GM11168 (cell line): ENCODE results near the gene CD274.
"Not testable (repeated sequence)": the region's sequence is repeated elsewhere in the genome, so short reads cannot be mapped to it uniquely, and the experiment has no call there.

Experiments used
- in situ Hi-C: fragments of 300-500 bp; cut with MboI; formaldehyde crosslinking; loops from one replicate; pipeline ENCODE4 v1.12.0; 2022; ENCODE audit warnings: low sequenced_read_pairs; ENCODE audit not compliant: unreplicated experiment

The CD274 gene

DNA sequence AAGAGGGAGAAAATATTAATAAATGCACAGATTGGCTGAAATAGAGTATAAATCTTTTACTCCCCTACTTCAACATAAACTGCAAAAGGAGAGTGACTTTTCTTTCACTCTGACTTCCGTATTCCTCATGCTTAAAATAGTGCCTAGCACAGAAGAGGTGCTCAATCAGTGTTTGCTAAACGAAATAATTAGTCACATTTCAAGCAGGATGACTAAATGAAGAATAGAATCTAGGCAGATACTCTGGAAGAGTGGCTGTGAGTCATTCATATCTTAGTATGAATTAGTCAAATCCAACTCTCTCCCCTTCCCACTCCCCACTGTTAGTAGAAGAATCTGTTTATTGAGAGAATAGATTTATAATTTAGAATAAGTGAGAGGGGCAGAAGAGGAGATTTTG is 4.8 kb downstream of the CD274 start:
- in situ Hi-C loops, result loop anchor here (5.0 kb wide), 1 partner anchor 137 kb away; no protein-coding TSS in a partner anchor

DNA sequence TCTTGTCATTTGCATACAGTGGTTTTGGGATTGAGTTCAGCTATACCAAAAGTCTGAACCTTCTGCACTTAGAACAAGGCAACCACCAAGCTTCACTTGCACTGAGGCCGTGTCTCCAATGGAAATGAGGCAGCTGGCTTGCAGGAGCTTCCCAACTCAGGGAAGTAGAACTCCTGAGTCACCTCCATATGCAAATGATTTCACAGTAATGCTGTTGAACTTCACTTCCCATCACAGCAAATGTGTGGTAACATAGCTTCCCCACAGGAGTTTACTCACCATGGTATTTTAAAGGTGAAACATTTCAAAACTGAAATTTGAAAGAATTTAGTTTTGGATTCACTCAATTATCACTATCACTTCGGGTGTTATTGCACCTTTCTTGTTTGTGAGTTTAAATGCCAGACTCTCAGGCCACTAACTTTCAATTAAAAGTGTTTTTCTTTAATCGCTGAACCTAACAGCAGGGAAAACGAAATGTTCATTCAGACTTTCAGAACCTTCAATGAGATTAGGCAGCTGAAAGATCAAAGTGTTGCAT is 9.0 kb downstream of the CD274 start:
- in situ Hi-C loops, result loop anchor here (5.0 kb wide), 1 partner anchor 133 kb away; no protein-coding TSS in a partner anchor

DNA sequence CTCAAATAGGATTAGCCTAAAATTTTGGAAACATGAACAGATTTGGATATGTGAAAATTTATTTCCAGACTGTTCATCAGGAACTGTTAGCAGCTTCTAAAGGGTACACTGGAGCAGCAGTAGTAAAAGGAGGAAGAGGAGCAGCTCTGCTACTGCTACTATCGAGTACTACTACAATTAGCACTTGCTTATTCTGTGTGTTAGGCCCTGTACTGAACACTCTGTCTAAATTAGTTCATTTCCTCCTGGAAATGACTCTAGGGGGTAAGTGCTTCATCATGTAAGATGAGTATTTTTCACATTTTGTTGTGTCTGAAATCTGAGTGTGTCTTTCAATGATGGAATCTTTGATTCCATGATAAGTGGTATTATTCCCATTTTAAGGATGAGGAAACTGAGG is 9.8 kb downstream of the CD274 start:
- in situ Hi-C loops, result no loop called here

DNA sequence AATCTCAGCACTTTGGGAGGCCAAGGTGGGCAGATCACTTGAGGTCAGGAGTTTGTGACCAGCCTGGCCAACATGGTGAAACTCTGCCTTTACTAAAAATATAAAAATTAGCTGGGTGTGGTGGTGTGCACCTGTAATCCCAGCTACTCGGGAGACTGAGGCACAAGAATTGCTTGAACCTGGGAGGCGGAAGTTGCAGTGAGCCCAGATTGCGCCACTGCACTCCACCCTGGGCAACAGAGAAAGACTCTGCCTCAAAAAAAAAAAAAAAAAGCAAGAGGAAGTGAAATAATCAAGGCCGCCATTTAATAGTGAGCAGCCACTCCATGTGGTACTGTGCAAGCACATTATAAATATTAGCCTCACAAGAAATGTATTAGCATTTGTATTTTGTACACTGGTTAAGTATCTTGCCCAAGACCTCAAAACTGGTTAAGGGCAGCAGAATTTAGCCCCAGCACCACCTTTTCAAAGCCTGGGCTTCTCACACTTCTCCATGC is 14.5 kb downstream of the CD274 start:
- in situ Hi-C loops, result not testable (repeated sequence)

- in situ Hi-C loops, result no loop called here
Observed at GRCh38 chr9:5466005-5466404, 15.7 kb downstream of the CD274 start.

DNA sequence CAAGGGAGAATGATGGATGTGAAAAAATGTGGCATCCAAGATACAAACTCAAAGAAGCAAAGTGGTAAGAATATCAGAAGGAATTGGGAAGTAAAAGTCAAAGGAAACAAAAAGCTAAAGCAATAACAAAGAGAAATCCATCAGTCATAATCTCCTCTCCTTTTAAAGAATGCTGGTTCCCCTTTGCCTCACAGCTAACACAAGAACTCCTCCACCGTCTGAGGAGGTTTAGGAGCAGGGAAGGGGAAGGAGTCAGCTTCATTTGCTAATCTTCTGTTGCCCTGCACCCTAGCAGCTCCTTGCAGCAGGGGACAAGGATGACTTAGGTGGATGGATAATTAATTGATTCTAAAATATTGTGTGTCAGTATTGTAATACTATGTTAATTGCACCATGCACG is 16.4 kb downstream of the CD274 start:
- in situ Hi-C loops, result no loop called here

GRCh38 chr9:5468850-5469249 is 18.5 kb downstream of the CD274 start:
- in situ Hi-C loops, result no loop called here

GRCh38 chr9:5470122-5470521 is 19.8 kb downstream of the CD274 start:
- in situ Hi-C loops, result no loop called here

GRCh38 chr9:5470816-5471215 is 20.5 kb downstream of the CD274 start:
- in situ Hi-C loops, result no loop called here

DNA sequence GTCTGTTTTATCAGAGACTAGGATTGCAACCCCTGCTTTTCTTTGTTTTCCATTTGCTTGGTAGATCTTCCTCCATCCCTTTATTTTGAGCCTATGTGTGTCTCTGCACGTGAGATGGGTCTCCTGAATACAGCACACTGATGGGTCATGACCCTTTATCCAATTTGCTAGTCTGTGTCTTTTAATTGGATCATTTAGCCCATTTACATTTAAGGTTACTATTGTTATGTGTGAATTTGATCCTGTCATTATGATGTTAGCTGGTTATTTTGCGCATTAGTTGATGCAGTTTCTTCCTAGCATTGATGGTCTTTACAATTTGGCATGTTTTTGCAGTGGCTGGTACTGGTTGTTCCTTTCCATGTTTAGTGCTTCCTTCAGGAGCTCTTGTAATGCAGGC is 25.3 kb downstream of the CD274 start:
- in situ Hi-C loops, result not testable (repeated sequence)

- in situ Hi-C loops, result no loop called here
Observed at GRCh38 chr9:5478206-5478605, 27.9 kb downstream of the CD274 start.

DNA sequence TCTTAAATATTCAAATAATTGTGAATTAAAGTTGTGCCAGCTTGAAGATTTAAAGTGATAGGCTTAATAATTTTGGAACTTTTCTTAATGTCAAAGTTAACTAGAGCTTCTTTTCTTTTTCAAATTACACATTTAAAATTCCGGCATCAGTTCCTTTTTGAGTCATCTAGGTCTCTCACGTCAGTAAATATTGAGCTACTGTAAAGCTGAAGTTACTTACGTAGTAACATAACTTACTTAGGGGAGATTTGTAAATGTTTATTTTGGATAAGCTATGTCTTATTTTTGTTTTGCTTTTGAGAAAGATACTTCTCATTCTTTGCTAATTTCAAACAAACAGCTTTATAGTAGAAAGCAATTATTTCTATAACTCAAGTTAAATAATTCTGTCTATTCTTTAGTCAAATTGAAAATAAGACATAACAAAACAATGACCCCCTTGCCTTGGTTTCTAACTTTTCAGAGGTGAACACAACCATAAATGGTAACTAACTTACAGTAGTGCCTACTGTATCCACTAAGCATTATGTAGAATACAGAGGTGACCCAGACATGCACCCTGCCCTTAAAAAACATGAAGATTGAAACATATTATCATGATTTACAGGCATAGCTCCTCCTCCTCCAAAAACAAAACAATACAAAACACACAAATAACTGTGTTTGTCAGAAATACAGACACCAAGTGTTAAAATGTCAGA is 29.8 kb downstream of the CD274 start:
- in situ Hi-C loops, result no loop called here

GRCh38 chr9:5480919-5481318 is 30.6 kb downstream of the CD274 start:
- in situ Hi-C loops, result no loop called here

DNA sequence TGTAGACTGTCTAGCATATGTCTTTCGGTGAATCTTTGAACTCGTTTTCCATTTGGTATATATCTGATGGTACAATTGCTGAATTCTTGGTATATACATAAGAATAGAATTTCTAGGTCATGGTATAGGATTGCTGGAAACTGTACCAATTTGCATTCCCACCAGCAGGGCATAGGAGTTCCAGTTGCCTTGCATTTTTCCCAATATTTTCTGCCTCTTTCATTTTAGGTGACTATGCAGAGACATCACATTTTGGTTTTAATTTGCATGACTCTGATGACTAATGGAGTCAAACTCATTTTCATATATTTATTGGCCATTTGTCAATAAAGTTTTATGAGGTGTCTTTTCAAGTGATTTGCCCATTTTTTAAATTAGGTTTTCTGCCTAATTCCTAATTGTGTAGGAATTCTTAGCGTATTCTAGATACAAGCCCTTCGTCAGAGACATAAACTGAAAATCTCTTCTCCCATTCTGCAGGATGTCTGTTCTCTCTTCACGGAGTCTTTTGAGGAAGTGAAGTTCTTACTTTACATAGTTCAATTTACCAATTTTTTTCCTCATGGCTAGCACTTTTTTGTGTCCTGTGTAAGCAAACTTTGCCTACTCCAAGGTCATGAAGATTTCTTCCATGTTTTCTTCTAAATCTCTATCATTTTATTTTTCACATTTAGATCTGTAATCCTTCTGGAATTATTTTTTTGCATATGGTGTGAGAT is 31.1 kb downstream of the CD274 start:
- in situ Hi-C loops, result no loop called here

- in situ Hi-C loops, result no loop called here
Observed at GRCh38 chr9:5482194-5482593, 31.9 kb downstream of the CD274 start.

- in situ Hi-C loops, result no loop called here
Observed at GRCh38 chr9:5483306-5483705, 33.0 kb downstream of the CD274 start.

GRCh38 chr9:5485378-5486085 is 35.2 kb downstream of the CD274 start:
- in situ Hi-C loops, result no loop called here

GRCh38 chr9:5486988-5487387 is 36.6 kb downstream of the CD274 start:
- in situ Hi-C loops, result no loop called here

- in situ Hi-C loops, result no loop called here
Observed at GRCh38 chr9:5488221-5489008, 38.1 kb downstream of the CD274 start.
